Right cardiac atrium (tissue), 5 donors: ENCODE measurements around the gene MAG. TPM values are rescaled to one million over a fixed set of nuclear protein-coding genes. Genes with fewer than 3 reads are reported as not detected.

Source experiments
- ATAC-seq, 2 donors: fragments of 200-7000 bp; cut with Tn5 transposase; one replicate each; pipeline versions ENCODE4 v1.8.0 to v1.9.1; 2020; ENCODE audit warnings: moderate library complexity in 2 of 2, mild to moderate bottlenecking in 1 of 2
- DNase-seq, 3 donors: peaks; one replicate each; pipeline ENCODE4 v3.0.0-alpha.2; 2020
- H3K27ac ChIP-seq: one replicate; pipeline ENCODE4 v1.5.1; 2013; ENCODE audit warnings: mild to moderate bottlenecking, low read length, control low read depth, moderate library complexity
- H3K27me3 ChIP-seq: one replicate; pipeline ENCODE4 v1.6.1; 2013; ENCODE audit not compliant: control insufficient read depth, insufficient read depth
- H3K4me1 ChIP-seq: one replicate; pipeline ENCODE4 v1.6.1; 2013; ENCODE audit warnings: low read length; ENCODE audit not compliant: control insufficient read depth, insufficient read depth
- H3K4me3 ChIP-seq: one replicate; pipeline ENCODE4 v1.5.1; 2013; ENCODE audit warnings: low read length, control low read depth
- H3K9me3 ChIP-seq: one replicate; pipeline ENCODE4 v1.6.1; 2013; ENCODE audit warnings: low read length; ENCODE audit not compliant: control insufficient read depth
- WGBS: extraction: QIAGEN DNeasy Blood & Tissue Kit; methylation state at CpG from one replicate; pipeline ENCODE4 v1.1.7; 2013; 5-methylcytosine and 5-hydroxymethylcytosine counted together
- intact Hi-C, 4 donors: fragments of 100-400 bp; cut with DNase I; formaldehyde crosslinking; loops; one replicate each; pipeline versions ENCODE4 v1.11.0 to v1.14.0; 2022 to 2023
- polyA plus RNA-seq: library from polyadenylated mRNA; stranded (reverse); fragments of 200-250 nt; gene quantifications from one replicate; pipeline ENCODE4 v1.2.3, GENCODE V29; 2013
- total RNA-seq, 4 donors: library from RNA; stranded (reverse); fragmentation: NEBNext Ultra II Directional; extraction: Animal tissue kit (Norgen Biotek cat#: 25700); gene quantifications; one replicate each; pipeline ENCODE4 v1.2.1, GENCODE V29; 2021
- donor health status: healthy with polysubstance abuse.
- donor health status: DM: no; HTN: yes; CAD: no.
- donor health status: DM: no; HTN: no; CAD: no.
- donor health status: DM: no; HTN: yes; CAD: no; lungs with severe emphysema.
- donor health status: DM: yes; HTN: yes; CAD: no.

The MAG gene
- total and polyA plus RNA-seq, 5 donors = 1.3 TPM; not detected in 4

- DNase-seq (peak in 1 of 3 donors; percentile 13), ATAC-seq (no peak)
- Histone ChIP-seq H3K27me3 (no peaks in the 10 kb centered on the region), H3K4me1 (no peaks in the 10 kb centered on the region), H3K9me3 (no peaks in the 10 kb centered on the region), H3K27ac (no peak overlapping the region), H3K4me3 (no peak overlapping the region)
- intact Hi-C loops = no loop called here
- WGBS = 87% methylated on average over 16 of the region's 16 CpGs
These were observed 49.0 kb downstream of the MAG start for GRCh38 chr19:35341006-35341405.

- ATAC-seq (no peak), DNase-seq (peak in 1 of 3 donors; percentile 45)
- intact Hi-C loops = no loop called here
- WGBS = 86% methylated on average over 14 of the region's 14 CpGs
- Histone ChIP-seq H3K4me3 (no peak overlapping the region), H3K27me3 (no peaks in the 10 kb centered on the region), H3K9me3 (no peaks in the 10 kb centered on the region), H3K27ac (no peak overlapping the region), H3K4me1 (no peaks in the 10 kb centered on the region)
These were observed 49.7 kb downstream of the MAG start for GRCh38 chr19:35341565-35342225.

- H3K9me3 ChIP-seq = no peaks in the 10 kb centered on the region
- intact Hi-C loops = no loop called here
- no peak overlapping the region for H3K4me3 ChIP-seq
- H3K27ac ChIP-seq = no peak overlapping the region
- peak in 1 of 3 donors; percentile 11 for DNase-seq
- 52% methylated on average over 5 of the region's 5 CpGs for WGBS
- H3K27me3 ChIP-seq = no peaks in the 10 kb centered on the region
- no peaks in the 10 kb centered on the region for H3K4me1 ChIP-seq
- no peak for ATAC-seq
These were observed 50.5 kb downstream of the MAG start for GRCh38 chr19:35342430-35342829.

- DNase-seq = peak in 1 of 3 donors; percentile 25
- intact Hi-C loops = no loop called here
- no peaks in the 10 kb centered on the region for H3K4me1 ChIP-seq
- no peaks in the 10 kb centered on the region for H3K27me3 ChIP-seq
- H3K4me3 ChIP-seq = no peak overlapping the region
- WGBS = 74% methylated on average over 17 of the region's 17 CpGs
- H3K27ac ChIP-seq = no peak overlapping the region
- H3K9me3 ChIP-seq = no peaks in the 10 kb centered on the region
- ATAC-seq = no peak
These were observed 52.6 kb downstream of the MAG start for GRCh38 chr19:35344511-35345031.

DNA sequence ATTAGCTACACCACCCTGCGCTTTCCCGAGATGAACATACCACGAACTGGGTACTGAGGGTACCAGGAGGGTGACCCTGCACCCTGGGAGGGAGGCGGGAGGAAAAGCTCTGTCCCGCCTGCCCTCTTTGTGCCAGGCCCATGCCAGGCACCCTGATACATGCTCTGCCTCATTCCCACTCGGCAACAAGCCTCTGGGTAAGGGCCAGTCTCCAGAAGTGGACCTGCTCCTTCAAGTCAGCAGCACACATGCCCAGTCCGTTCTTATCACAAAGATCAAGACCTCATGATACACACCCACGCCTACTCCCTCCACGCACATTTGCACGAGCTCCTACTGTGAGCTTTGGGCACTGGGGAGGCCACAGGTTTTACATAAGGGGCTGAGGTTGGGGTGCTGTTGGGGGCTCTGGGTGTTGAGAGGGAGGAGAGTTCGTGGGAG, 53.7 kb downstream of the MAG start:
- H3K4me1 ChIP-seq = no peaks in the 10 kb centered on the region
- no peak for ATAC-seq
- intact Hi-C loops = no loop called here
- no peak overlapping the region for H3K4me3 ChIP-seq
- WGBS = 71% methylated on average over 11 of the region's 11 CpGs
- H3K27ac ChIP-seq = no peak overlapping the region
- peak in 1 of 3 donors; percentile 2 for DNase-seq
- no peaks in the 10 kb centered on the region for H3K27me3 ChIP-seq
- no peaks in the 10 kb centered on the region for H3K9me3 ChIP-seq

- WGBS = 67% methylated on average over 28 of the region's 28 CpGs
- Histone ChIP-seq H3K27me3 (no peaks in the 10 kb centered on the region), H3K27ac (no peak overlapping the region), H3K4me1 (no peaks in the 10 kb centered on the region), H3K9me3 (no peaks in the 10 kb centered on the region), H3K4me3 (no peak overlapping the region)
- ATAC-seq (no peak), DNase-seq (peak in 1 of 3 donors; percentile 48)
- intact Hi-C loops = no loop called here
These were observed 54.5 kb downstream of the MAG start for GRCh38 chr19:35346193-35347052.

DNA sequence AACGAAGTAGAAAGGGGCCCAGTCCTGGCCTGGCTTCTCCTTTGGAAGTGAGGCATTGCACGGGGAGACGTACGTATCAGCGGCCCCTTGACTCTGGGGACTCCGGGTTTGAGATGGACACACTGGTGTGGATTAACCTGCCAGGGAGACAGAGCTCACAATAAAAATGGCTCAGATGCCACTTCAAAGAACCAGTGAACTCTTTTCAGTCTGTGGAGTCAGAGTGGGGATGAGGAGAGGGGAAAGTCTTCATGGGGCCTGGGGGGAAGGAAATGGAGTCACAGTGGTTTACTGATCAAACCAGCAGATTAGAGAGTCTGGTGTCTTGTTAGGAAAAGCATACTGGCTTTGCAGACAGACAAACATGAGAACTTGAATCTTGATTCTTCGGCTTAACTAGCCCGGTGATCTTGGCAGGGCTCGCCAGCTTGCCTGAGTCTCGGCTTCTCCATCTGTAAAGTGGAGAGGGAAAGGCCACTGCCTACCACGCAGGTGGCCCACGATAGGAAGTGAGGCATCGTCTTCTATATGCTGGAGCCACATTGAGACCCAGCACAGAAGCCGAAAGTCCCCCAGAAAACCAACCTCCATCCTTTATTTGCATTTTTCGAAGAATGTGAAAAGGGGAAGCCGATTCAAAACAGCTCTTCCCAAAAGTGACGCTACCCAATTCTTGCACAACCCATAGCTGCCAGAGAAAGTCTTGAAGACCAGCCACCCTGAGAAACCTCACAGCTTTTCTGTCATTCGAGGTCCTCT, 55.4 kb downstream of the MAG start, which contains the start of gene FFAR1:
TSS of gene FFAR1 (plus strand) at position 732 of the 759 bp plus-strand sequence. CDS start 3,650 bp downstream, outside the sequence.
- no peaks in the 10 kb centered on the region for H3K4me1 ChIP-seq
- no peak within 1 kb of the TSS for H3K27ac ChIP-seq
- no peaks in the 10 kb centered on the region for H3K27me3 ChIP-seq
- intact Hi-C loops = no loop called here
- no peak within 1 kb of the TSS for H3K4me3 ChIP-seq
- WGBS = 61% methylated on average over 18 of the region's 18 CpGs
- no peaks in the 10 kb centered on the region for H3K9me3 ChIP-seq
- DNase-seq (peak in 1 of 3 donors; percentile 5), ATAC-seq (no peak)

DNA sequence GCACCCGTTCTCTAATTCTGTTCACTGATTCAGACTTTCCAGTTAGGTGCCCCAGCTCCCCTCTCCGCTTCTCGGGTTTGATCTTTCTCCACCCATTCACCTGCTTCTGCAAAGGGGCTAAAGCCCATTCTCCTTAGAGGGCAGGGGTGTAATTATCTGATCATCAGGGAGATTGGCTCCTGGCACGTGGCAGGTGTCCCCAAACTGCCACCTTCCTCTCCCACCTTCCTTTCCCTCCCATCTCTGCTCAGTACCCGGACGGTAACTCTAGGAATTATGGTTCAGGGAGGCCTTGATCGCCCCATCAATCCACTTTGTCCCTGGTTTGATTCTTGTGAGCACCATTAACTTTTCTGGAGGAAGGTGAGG, 56.0 kb downstream of the MAG start:
- no peak overlapping the region for H3K27ac ChIP-seq
- WGBS = 79% methylated on average over 7 of the region's 7 CpGs
- intact Hi-C loops = no loop called here

GRCh38 chr19:35348911-35349611, 57.1 kb downstream of the MAG start:
- WGBS = 81% methylated on average over 18 of the region's 18 CpGs
- H3K9me3 ChIP-seq = no peaks in the 10 kb centered on the region
- intact Hi-C loops = no loop called here
- H3K27ac ChIP-seq = no peak overlapping the region
- DNase-seq = peak in 1 of 3 donors; percentile 12
- ATAC-seq = no peak
- H3K4me1 ChIP-seq = no peaks in the 10 kb centered on the region
- no peaks in the 10 kb centered on the region for H3K27me3 ChIP-seq
- no peak overlapping the region for H3K4me3 ChIP-seq

More for the DNA sequence above, 56.0 kb downstream of the MAG start:
- ATAC-seq = no peak
- no peak for DNase-seq
- Histone ChIP-seq H3K4me3 (no peak overlapping the region), H3K27me3 (no peaks in the 10 kb centered on the region), H3K9me3 (no peaks in the 10 kb centered on the region), H3K4me1 (no peaks in the 10 kb centered on the region)
